ENCODE results near the gene INCENP.
"Not testable (repeated sequence)": the region's sequence is repeated elsewhere in the genome, so short reads cannot be mapped to it uniquely, and the experiment has no call there.

The INCENP gene

DNA sequence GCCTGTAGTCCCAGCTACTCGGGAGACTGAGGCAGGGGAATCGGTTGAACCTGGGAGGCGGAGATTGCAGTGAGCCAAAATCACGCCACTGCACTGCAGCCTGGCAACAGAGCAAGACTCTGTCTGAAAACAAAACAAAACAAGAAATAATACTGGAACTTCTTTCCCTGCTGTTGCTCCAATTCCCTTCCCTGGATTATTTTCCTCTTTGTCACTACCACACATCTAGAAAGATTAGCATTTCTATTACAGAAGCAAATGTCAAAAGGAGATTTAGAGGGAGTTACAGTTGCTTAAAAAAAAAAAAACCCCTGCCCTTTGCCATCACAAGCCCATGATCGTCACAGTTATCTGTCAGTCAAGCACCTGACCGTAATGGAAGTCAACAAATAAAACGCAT lies 48.5 kb downstream of the INCENP start:
- no peak for DNase-seq

DNA sequence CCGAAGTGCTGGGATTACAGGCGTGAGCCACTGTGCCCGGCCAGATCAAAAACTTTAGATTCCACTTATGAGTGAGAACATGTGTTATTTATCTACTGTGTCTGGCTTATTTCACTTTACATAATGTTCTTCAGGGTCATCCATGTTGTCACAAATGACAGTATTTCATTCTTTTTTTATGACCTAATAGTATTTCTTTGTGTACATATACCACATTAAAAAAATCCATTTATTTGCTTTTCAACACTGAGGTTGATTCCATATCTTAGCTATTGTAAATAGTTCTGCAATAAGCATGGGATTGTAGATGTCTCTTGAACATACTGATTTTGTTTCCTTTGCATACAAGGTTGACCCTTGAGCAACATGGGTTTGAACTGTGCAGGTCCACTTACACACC lies 53.0 kb downstream of the INCENP start:
- no peak for DNase-seq

DNA sequence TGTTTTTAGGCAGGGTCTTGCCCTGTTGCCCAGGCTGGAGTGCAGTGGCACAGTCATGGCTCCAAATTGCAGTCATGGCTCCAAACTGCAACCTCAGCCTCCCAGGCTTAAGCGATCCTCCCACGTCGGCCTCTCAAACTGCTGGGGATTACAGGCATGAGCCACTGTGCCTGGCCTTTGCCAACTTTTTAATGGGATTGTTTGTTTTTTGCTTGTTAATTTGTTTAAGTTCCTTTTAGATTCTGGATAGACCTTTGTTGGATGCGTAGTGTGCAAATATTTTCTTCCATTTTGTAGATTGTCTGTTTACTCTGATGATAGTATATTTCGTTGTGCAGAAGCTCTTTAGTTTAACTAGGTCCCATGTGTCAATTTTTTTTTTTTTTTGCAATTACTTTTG lies 56.2 kb downstream of the INCENP start:
- no peak for DNase-seq

DNA sequence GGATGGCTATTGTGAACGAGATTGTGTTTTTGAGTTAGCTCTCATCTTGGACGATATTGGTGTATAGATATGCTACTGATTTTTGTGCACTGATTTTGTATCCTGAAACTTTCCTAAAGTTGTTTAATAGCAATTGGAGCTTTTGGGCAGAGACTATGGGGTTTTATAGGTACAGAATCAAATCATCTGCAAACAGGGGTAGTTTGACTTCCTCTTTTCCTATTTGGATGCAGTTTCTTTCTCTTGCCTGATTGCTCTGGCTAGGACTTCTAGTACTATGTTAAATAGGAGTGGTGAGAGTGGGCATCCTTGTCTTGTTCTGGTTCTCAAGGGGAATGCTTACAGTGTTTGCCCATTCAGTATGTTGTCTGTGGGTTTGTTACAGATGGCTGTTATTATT lies 57.3 kb downstream of the INCENP start:
- DNase-seq = no peak

DNA sequence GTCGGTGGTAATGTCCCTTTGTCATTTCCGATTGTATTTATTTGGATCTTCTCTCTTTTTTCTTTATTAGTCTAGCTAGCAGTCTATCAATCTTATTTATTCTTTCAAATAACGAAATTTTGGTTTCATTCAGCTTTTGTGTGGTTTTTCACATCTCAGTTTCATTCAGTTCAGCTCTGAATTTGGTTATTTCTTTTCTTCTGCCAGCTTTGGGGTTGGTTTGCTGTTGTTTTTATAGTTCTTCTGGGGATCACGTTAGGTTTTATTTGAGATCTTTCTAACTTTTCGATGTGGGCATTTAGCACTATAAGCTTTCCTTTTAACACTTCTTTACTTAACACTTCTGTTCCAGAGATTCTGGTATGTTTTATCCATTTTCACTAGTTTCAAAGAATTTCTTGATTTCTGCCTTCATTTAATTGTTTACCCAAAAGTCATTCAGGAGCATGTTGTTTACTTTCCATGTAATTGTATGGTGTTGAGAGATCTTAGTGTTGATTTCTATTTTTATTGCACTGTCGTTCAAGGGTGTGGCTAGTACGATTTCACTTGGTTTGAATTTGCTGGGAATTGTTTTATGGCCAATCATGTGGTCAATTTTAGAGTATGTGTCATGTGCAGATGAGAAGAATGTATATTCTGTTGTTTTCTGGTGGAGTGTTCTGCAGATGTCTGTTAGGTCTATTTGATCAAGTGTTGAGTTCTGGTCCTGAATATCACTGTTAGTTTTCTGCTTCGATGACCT lies 58.5 kb downstream of the INCENP start:
- DNase-seq = no peak

DNA sequence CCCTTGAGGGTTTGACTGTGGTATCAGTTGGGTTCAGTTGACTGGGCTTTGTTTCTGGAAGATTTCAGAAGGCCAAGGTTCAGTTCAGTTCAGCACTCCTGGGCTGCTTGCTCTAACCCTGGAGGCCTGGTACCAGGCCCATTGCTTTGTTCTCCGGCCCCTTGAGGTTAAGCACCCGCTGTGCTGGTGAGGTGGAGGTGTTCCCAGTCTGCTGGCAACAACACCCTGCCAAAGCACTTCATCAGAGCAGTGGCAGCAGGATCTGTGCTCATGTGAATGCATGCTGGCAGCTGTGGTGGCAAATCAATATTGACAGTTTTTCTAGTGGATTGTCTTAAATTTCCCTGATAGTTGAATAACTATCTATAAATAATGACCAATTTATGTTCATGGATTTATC lies 62.4 kb downstream of the INCENP start:
- DNase-seq = no peak

DNA sequence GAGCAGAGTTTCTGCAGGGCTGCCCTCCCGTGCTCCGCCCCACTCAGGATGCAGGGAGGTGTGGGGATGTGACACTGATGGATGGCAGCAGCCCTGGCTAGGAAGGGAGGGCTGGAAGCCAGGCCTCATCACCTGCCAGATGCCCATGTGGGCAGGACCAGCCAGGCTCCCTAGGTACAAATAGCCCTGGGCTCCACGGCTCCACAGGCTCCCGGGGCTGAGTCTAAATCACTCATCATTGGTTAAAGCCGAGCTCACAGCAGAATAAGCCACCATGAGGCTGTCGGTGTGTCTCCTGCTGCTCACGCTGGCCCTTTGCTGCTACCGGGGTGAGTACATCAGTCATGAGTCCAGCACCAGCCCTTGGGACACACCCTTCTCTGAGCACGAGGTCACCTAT lies 66.2 kb downstream of the INCENP start, which contains the start of gene SCGB1D1:
Gene SCGB1D1 (plus strand): TSS at position 206 of the 400 bp plus-strand sequence. CDS start 69 bp downstream, at position 275.
- DNase-seq = no peak

DNA sequence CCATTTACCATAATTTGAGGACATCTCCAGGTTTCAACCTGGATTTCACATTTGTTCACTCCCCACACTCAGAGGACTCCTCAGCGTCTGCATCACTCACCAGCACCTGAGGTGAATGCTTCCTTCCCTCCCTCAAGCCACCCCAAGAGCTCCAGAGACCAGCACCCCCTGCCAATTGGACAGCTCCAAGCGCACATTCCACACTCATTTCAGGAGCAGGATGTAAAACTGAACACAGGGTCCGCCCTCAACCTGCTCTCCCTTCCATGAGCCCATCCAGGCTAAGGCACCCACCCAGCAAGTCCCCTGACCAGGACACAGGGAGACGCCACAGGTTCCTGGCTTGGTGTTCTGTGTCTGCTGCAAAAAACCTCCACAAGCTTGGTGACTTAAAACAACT lies 70.1 kb downstream of the INCENP start:
- DNase-seq = no peak

DNA sequence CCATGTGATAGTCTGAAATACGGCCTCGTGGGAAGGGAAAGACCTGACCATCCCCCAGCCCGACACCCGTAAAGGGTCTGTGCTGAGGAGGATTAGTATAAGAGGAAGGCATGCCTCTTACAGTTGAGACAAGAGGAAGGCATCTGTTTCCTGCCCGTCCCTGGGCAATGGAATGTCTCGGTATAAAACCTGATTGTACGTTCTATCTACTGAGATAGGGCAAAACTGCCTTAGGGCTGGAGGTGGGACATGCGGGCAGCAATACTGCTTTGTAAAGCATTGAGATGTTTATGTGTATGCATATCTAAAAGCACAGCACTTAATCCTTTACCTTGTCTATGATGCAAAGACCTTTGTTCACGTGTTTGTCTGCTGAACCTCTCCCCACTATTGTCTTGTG lies 71.2 kb downstream of the INCENP start:
- DNase-seq = not testable (repeated sequence)

DNA sequence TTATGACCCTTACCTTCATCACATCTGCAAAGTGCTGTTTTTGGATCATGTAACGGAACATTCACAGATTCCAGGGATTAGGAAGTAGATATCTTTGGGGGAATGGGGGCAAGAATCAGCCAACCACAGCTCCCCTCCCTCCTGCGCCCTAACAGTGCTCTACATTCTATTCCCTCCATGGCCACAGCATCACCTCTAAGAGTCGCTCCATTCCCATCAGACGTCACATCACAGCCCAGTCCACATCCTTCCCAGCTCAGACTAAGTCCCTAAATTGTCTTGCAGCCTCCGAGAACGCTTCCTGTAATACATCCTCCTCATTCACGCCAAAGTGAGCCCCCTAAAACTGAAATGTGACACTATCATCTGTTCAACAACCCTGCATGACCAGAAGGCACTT lies 72.1 kb downstream of the INCENP start:
- no peak for DNase-seq

DNA sequence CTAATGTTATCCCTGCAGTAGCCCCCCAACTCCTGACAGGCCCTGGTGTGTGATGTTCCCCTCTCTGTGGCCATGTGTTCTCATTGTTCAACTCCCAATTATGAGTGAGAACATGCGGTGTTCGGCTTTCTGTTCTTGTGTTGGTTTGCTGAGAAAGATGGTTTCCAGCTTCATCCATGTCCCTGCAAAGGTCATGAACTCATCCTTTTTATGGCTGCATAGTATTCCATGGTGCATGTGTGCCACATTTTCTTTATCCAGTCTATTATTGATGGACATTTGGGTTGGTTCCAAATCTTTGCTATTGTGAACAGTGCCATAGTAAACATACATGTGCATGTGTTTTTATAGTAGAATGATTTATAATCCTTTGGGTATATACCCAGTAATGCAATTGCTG lies 73.6 kb downstream of the INCENP start:
- DNase-seq = not testable (repeated sequence)

DNA sequence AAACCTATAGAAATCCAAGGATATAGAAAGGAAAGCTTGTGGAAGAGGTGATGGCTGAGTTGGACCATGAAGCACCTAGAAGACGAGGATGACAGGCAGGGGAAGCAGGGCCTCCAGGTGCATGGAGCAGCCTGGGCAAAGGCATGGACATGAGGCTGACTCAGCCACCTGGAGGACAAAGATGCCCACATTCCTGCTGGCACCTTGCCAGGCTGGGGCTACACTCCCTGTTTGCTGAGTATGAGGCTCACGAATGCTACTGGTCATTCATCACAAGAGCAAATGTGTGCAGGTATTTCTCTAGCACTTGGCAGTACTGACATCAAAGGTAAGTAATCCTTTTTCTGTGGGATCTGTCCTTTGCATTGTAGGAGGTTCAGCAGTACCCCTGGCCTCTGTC lies 77.6 kb downstream of the INCENP start:
- DNase-seq = no peak

Data from activated CD4-positive, alpha-beta T cell treated with anti-CD3 and anti-CD28 coated beads, Interleukin-2, Interleukin-6, amounts not matched to agents 100 ng/mL and 50 ng/mL, durations not matched to agents 16 hours and 8 hours (primary cell).